H1 (cell line): ENCODE measurements around the gene ZHX3. TPM values are rescaled to one million over a fixed set of nuclear protein-coding genes. Genes with fewer than 3 reads are reported as not detected.

Experiments
- CTCF ChIA-PET: fragments of 300-600 bp; sonication (Branson Sonifier 250); formaldehyde crosslinking; loops from one replicate; lab custom pipeline; 2021; ENCODE audit not compliant: partially characterized antibody; lab: Charles Lee
- POLR2A ChIA-PET: fragments of 300-600 bp; sonication (Branson Sonifier 250); formaldehyde crosslinking; loops from one replicate; lab custom pipeline; 2021; ENCODE audit warnings: inconsistent platforms; ENCODE audit not compliant: partially characterized antibody; lab: Charles Lee
- DNase-seq, 2 experiments: peaks; one replicate each; pipeline versions ENCODE4 v3.0.0 to v3.0.0-alpha.2; 2010 to 2022; ENCODE audit warnings: low spot score in 2 of 2, low read depth in 1 of 2, mixed read lengths in 1 of 2
- FAIRE-seq: peaks from 2 replicates; lab custom pipeline; 2011; peaks lifted over from hg19 to GRCh38; lab: Jason Lieb, UNC
- H2AFZ ChIP-seq: 2 replicates; pipeline ENCODE4 v1.8.1; 2012; ENCODE audit warnings: low read length, inconsistent platforms
- H2AK5ac ChIP-seq: 2 replicates; pipeline ENCODE4 v1.6.1; 2013; ENCODE audit warnings: low read depth, low read length
- H2BK120ac ChIP-seq: replicated peaks from 2 replicates; pipeline ENCODE3; 2013; ENCODE audit warnings: low read depth, low read length, inconsistent platforms
- H2BK12ac ChIP-seq: 2 replicates; pipeline ENCODE4 v1.6.1; 2013; ENCODE audit warnings: low read depth, low read length
- H2BK15ac ChIP-seq: 2 replicates; pipeline ENCODE4 v1.6.1; 2013; ENCODE audit warnings: low read length
- H2BK20ac ChIP-seq: 2 replicates; pipeline ENCODE4 v1.6.1; 2013; ENCODE audit warnings: low read length
- H2BK5ac ChIP-seq: 2 replicates; pipeline ENCODE4 v1.6.1; 2013; ENCODE audit warnings: low read depth, low read length
- H3K14ac ChIP-seq: 2 replicates; pipeline ENCODE4 v1.6.1; 2013; ENCODE audit warnings: inconsistent platforms; ENCODE audit not compliant: insufficient read length
- H3K18ac ChIP-seq: 2 replicates; pipeline ENCODE4 v1.6.1; 2013; ENCODE audit warnings: low read length; ENCODE audit errors: extremely low read depth
- H3K23ac ChIP-seq: 2 replicates; pipeline ENCODE4 v1.6.1; 2013; ENCODE audit warnings: inconsistent platforms; ENCODE audit not compliant: insufficient read length
- H3K23me2 ChIP-seq: 2 replicates; pipeline ENCODE4 v1.6.1; 2013; ENCODE audit warnings: low read depth, low read length
- H3K27ac ChIP-seq: 2 replicates; pipeline ENCODE4 v1.6.1; 2011; ENCODE audit warnings: low read depth, low read length, inconsistent platforms
- H3K27me3 ChIP-seq, 4 experiments: replicated peaks in 1 of 4; 1 replicate in 1 of 4; 2 replicates in 3 of 4; pipeline versions ENCODE4 v1.6.1 to v1.8.1; 2011 to 2013; ENCODE audit warnings: low read length in 3 of 4, mild to moderate bottlenecking in 3 of 4, inconsistent platforms in 2 of 4, mixed read lengths in 2 of 4, moderate library complexity in 1 of 4; ENCODE audit not compliant: control insufficient read depth in 3 of 4, insufficient read depth in 3 of 4; ENCODE audit errors: extremely low read depth in 1 of 4
- H3K36me3 ChIP-seq, 4 experiments: 2 replicates each; pipeline versions ENCODE4 v1.6.1 to v1.8.1; 2011 to 2013; ENCODE audit warnings: mild to moderate bottlenecking in 4 of 4, low read length in 3 of 4, moderate library complexity in 2 of 4, control low read depth in 1 of 4, inconsistent platforms in 1 of 4; ENCODE audit not compliant: insufficient read depth in 4 of 4, control insufficient read depth in 2 of 4
- H3K4ac ChIP-seq: replicated peaks from 2 replicates; pipeline ENCODE3; 2013; ENCODE audit warnings: low read length, low read depth, mixed read lengths, inconsistent platforms; ENCODE audit not compliant: insufficient read length
- H3K4me1 ChIP-seq, 4 experiments: replicated peaks in 1 of 4; 1 replicate in 1 of 4; 2 replicates in 3 of 4; pipeline versions ENCODE4 v1.6.1 to v1.8.1; 2011 to 2013; ENCODE audit warnings: low read length in 3 of 4, inconsistent platforms in 2 of 4, mixed read lengths in 1 of 4; ENCODE audit not compliant: insufficient read depth in 4 of 4, control insufficient read depth in 3 of 4
- H3K4me2 ChIP-seq, 2 experiments: 2 replicates each; pipeline versions ENCODE4 v1.6.1 to v1.8.1; 2011 to 2013; ENCODE audit warnings: low read depth in 2 of 2, low read length in 2 of 2, control low read depth in 1 of 2, inconsistent platforms in 1 of 2, mild to moderate bottlenecking in 1 of 2; ENCODE audit not compliant: insufficient read depth in 1 of 2
- H3K4me3 ChIP-seq, 4 experiments: fragments of 200-600, 300-600 bp in 1 of 4; sonication (generic), shearing (Covaris generic), sonication (Bioruptor Twin) in 1 of 4; 2 replicates each; pipeline versions ENCODE4 v1.5.1 to v1.8.1; 2011 to 2016; ENCODE audit warnings: low read length in 4 of 4, low read depth in 3 of 4, control low read depth in 2 of 4, inconsistent platforms in 2 of 4, mild to moderate bottlenecking in 2 of 4, mixed read lengths in 1 of 4, moderate library complexity in 1 of 4; ENCODE audit not compliant: insufficient read depth in 2 of 4; ENCODE audit errors: extremely low read depth in 1 of 4
- H3K56ac ChIP-seq: replicated peaks from 2 replicates; pipeline ENCODE3; 2013; ENCODE audit warnings: low read depth, mild to moderate bottlenecking, mixed read lengths, low read length, inconsistent platforms; ENCODE audit not compliant: insufficient read length
- H3K79me1 ChIP-seq: 2 replicates; pipeline ENCODE4 v1.6.1; 2013; ENCODE audit warnings: low read depth, low read length, control low read depth
- H3K79me2 ChIP-seq, 2 experiments: 2 replicates each; pipeline versions ENCODE4 v1.6.1 to v1.8.1; 2012 to 2013; ENCODE audit warnings: low read length in 2 of 2, mild to moderate bottlenecking in 2 of 2, inconsistent platforms in 1 of 2; ENCODE audit not compliant: insufficient read depth in 2 of 2, control insufficient read depth in 1 of 2
- H3K9ac ChIP-seq, 4 experiments: replicated peaks in 1 of 4; 1 replicate in 1 of 4; 2 replicates in 3 of 4; pipeline versions ENCODE4 v1.6.1 to v1.8.1; 2011 to 2013; ENCODE audit warnings: low read depth in 3 of 4, low read length in 3 of 4, control low read depth in 2 of 4, mild to moderate bottlenecking in 2 of 4, moderate library complexity in 2 of 4, inconsistent platforms in 1 of 4; ENCODE audit errors: extremely low read depth in 1 of 4
- H3K9me3 ChIP-seq, 2 experiments: 2 replicates each; pipeline versions ENCODE4 v1.6.1 to v1.8.1; 2012 to 2013; ENCODE audit warnings: mild to moderate bottlenecking in 2 of 2, moderate library complexity in 2 of 2, control low read depth in 1 of 2, inconsistent platforms in 1 of 2, low read depth in 1 of 2, low read length in 1 of 2, mixed read lengths in 1 of 2; ENCODE audit not compliant: insufficient read depth in 2 of 2
- H4K20me1 ChIP-seq, 2 experiments: replicated peaks in 1 of 2; 2 replicates each; pipeline versions ENCODE3 to v1.8.1; 2011 to 2013; ENCODE audit warnings: inconsistent platforms in 2 of 2, low read length in 2 of 2, mild to moderate bottlenecking in 1 of 2; ENCODE audit not compliant: insufficient read depth in 2 of 2, control insufficient read depth in 1 of 2
- H4K5ac ChIP-seq: 2 replicates; pipeline ENCODE4 v1.6.1; 2013; ENCODE audit warnings: low read length, low read depth, mixed read lengths, inconsistent platforms; ENCODE audit not compliant: insufficient read length
- H4K8ac ChIP-seq: 2 replicates; pipeline ENCODE4 v1.8.0; 2013; ENCODE audit warnings: mild to moderate bottlenecking, moderate library complexity, low read length, inconsistent platforms; ENCODE audit not compliant: insufficient read depth; ENCODE audit errors: extremely low read depth
- H4K91ac ChIP-seq: replicated peaks from 2 replicates; pipeline ENCODE3; 2013; ENCODE audit warnings: low read length, mixed read lengths, inconsistent platforms; ENCODE audit not compliant: insufficient read length
- NRF1 ChIP-seq: IDR thresholded peaks from 2 replicates; pipeline ENCODE4 v1.6.1; 2011; ENCODE audit warnings: mild to moderate bottlenecking, low read depth, low read length, improper control_type of control experiment
- WGBS, 2 experiments: shearing (Covaris generic) in 1 of 2; methylation state at CpG; one replicate each; pipeline versions ENCODE4 v1.1.6 to v1.1.7; 2013 to 2015; ENCODE audit warnings: low lambda C conversion rate in 2 of 2, mixed read lengths in 2 of 2, inconsistent platforms in 1 of 2, low coverage in 1 of 2, missing lambda C conversion rate in 1 of 2; ENCODE audit not compliant: insufficient replicate concordance in 2 of 2, insufficient coverage in 1 of 2, insufficient read length in 1 of 2; ENCODE audit errors: extremely low coverage in 1 of 2, missing lambda C conversion rate in 1 of 2; 5-methylcytosine and 5-hydroxymethylcytosine counted together
- polyA plus RNA-seq, 7 experiments: library from polyadenylated mRNA; depleted of rRNA in 3 of 7; stranded (reverse) in 5 of 7; unstranded in 2 of 7; fragments of >200 nt in 5 of 7; fragments of 200-250 nt in 2 of 7; gene quantifications; 1 replicate in 5 of 7; 2 replicates in 1 of 7; 4 replicates in 1 of 7; pipeline versions ENCODE4 v1.2.1 to v1.2.3, GENCODE V29; 2011 to 2013; ENCODE audit warnings: missing spikeins in 2 of 7, mixed read lengths in 2 of 7
- total RNA-seq: library from RNA; stranded (reverse); fragmentation: NEBNext Ultra II Directional; extraction: Animal tissue kit (Norgen Biotek cat#: 25700); gene quantifications from 2 replicates; pipeline ENCODE4 v1.2.1, GENCODE V29; 2021
- TF ChIP-seq, protein P1 (sequence below): IDR thresholded peaks from 2 replicates; pipeline ENCODE4 v1.6.1; 2012; ENCODE audit warnings: inconsistent platforms

ZHX3 gene
- total and polyA plus RNA-seq, 2 of the 8 experiments (the other 6 are each of a cell fraction or from before 2014, with no cell fraction given): 1.00 to 7.8 TPM

DNA sequence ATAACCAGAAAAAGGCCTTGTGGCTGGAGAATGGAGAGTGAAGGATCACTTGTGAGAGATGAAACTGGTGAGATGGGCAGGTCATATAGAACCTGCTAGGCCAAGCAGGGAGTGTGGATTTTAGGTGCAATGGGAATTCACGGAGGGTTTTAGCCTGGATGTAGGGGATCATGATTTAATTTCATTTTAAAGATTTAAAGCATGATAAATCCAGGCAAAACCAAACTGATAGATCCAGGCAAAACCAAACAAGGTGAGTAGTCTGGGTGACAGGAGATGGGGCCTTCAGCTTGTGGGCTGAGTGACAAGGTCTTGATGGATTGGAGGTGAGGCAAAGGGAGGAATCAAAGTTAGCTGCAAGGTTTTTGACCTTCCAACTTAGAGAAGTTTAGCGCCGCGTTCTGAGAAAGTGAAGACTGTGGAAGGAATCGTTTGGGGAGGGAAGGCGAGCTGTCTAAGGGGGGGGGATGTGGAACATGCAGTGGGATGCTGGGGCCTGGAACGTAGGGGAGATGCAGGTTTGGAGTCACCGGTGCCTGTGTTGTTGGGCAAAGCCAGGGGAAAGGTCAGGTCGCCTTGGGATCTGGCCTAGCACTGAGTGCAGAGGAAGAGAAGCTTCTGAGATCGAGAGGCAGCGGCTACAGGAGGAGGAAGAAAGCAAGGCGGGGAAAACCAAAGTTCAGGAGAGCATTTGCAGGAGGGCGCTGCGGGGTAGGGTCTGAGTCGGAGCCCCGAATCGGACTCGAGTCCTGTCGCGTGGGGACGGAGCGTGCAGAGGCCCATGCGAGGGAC is 181.4 kb downstream of the ZHX3 start:
- Histone ChIP-seq H2AFZ (peak overlapping the region; percentile 61; the same call in 1 of the 2 replicates), H2BK15ac (no peak overlapping the region), H3K4me3 (peak overlapping the region; percentile 80 to 97 (median 90)), H3K4ac (no peak overlapping the region), H2BK12ac (peak overlapping the region; percentile 70; the same call in 1 of the 2 replicates), H3K18ac (peak overlapping the region; percentile 97), H3K23ac (no peak overlapping the region), H3K23me2 (peaks cover 13% of the 10 kb centered on the region; the same call in 1 of the 2 replicates), H2AK5ac (no peak overlapping the region), H3K4me2 (peak overlapping the region; percentile 79 to 97), H4K20me1 (peaks cover 7 to 17% of the 10 kb centered on the region in 2 experiments), H4K5ac (no peak overlapping the region), H4K91ac (peak overlapping the region; percentile 29), H3K27me3 (peaks cover 0 to 9% (median 2%) of the 10 kb centered on the region in 4 experiments; a peak in 3 of 7 replicates), H3K36me3 (peaks cover 0 to 4% (median 0%) of the 10 kb centered on the region in 4 experiments; a peak in 1 of 8 replicates), H3K79me2 (peaks cover 31 to 32% of the 10 kb centered on the region in 2 experiments), H4K8ac (peak overlapping the region; percentile 60), H3K27ac (no peak overlapping the region), H3K9ac (peak overlapping the region in 3 of 4 experiments; percentile 56 to 81 (median 58); a peak in 6 of 7 replicates), H3K4me1 (peaks cover 20 to 34% (median 25%) of the 10 kb centered on the region in 4 experiments), H3K14ac (no peak overlapping the region), H3K56ac (peak overlapping the region; percentile 35), H2BK5ac (no peak overlapping the region), H3K79me1 (peaks cover 9% of the 10 kb centered on the region; the same call in 1 of the 2 replicates), H3K9me3 (no peaks in the 10 kb centered on the region), H2BK120ac (no peak overlapping the region), H2BK20ac (no peak overlapping the region)
- ChIA-PET CTCF (interaction anchor here (0.6 to 4.3 kb wide), 27 partner anchors 8 to 598 kb away, joined by 3 to 31 read pairs (median 5); partner anchors contain the start of gene LPIN3), POLR2A (interaction anchor here (0.6 to 3.1 kb wide), 11 partner anchors 10 to 185 kb away, joined by 3 to 15 read pairs (median 3); no protein-coding TSS in a partner anchor)
- 42% methylated on average over 23 of the region's 23 CpGs; no CpG with 5 or more reads in 1 of the 2 experiments for WGBS, 2 experiments
- TF ChIP-seq, protein P1, sequence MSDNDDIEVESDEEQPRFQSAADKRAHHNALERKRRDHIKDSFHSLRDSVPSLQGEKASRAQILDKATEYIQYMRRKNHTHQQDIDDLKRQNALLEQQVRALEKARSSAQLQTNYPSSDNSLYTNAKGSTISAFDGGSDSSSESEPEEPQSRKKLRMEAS: peak; percentile 25; the same call in 1 of the 2 replicates
- TF ChIP-seq NRF1: no peak
- FAIRE-seq (no peak), DNase-seq (no peak)
